ENCODE measurements around the gene AGBL1.

- TF ChIP-seq FOXM1 (IDR thresholded peaks at IDR 0.05; ENCODE audit: borderline replicate concordance, low read depth) (no peak), REST (IDR thresholded peaks at IDR 0.05; ENCODE audit: low read depth) (no peak), TCF12 (IDR thresholded peaks at IDR 0.05; ENCODE audit: low read depth) (no peak)
These were observed 217.1 kb downstream of the AGBL1 start for GRCh38 chr15:86296769-86297168.

All from Ishikawa (cell line).